GM19043 (cell line): ENCODE data around the gene TGFB1I1.

ENCODE experiments used
- ATAC-seq: cut with Tn5 transposase; IDR thresholded peaks from one replicate; pipeline ENCODE4 v1.9.1; 2021; ENCODE audit warnings: low read depth; ENCODE audit not compliant: unreplicated experiment

Gene TGFB1I1

GRCh38 chr16:31451681-31452351 lies 20.1 kb upstream of the TGFB1I1 start:
- ATAC-seq, result no peak

- no peak for ATAC-seq
Measured at GRCh38 chr16:31452631-31453106, 19.3 kb upstream of the TGFB1I1 start.

DNA sequence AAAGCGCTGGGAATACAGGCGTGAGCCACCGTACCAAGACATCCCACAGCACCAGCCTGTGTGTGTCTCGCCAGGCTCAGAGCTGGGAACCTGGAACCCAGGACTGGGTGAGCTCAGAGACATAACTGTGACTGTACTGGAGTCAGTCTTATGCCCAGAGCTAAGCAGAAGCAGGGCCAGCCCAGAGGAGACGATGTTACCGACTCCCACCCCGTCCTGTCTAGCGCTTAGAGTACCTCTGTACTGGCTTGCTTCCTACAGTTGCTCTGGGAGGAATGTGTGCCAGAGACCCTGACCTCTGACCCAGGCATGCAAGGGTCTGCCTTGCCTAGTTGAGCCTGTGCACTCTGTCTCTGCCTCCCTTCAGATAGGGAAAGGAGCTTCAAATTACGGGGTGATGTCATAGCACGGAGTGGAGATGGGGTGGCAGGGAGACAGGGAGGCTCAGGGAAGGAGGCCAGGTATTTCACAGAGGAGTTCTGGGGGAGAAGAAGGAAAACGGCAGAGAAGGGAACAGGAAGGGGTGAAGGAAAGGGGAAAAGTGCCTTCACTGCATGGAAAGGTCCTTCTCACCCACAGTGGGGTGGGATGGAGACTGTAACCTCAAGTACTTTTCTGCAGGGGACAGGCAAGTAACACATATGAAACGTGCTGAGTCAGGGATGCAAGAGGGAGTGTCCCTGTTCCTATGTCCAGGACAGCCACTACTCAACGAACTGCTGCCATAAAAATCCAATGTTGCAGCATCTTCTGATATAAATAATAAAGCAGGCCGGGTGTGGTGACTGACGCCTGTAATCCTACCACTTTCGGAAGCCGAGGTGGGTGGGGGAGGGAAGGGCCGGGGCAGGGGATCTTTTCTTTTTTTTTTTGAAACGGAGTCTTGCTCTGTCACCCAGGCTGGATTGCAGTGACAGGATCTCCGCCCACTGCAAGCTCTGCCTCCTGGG lies 18.4 kb upstream of the TGFB1I1 start:
- ATAC-seq, result no peak

DNA sequence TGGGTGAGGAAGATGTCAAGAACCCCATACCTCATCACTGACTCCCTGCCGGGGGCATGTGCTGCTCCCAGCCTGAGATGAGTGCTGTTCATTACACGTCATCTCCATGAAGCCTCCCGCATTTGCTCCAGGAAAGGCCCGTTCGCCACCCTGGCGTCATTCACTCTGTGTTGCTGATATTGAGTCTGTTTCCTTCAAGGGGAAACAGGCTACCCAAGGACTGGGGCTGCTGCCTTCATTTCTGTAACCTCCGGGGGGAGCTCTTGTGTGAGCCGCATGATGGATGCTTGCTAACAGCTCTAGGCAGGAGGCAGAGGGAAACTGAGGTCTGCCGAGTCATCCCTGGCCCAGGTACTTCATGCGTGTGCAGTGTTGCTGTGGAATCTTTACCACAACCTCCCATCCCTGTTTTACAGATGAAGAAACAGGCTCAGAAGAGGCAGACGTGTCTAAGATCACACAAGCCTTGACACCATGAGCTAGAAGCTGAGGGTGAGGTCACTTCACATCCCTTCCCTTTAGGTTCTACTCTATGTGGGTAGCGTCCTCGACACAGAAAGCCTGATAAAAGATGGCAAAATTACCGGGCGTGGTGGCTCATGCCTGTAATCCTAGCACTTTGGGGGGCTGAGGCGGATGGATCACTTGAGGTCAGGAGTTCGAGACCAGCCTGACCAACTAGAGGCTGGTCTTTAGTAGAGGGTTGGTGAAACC lies 16.2 kb upstream of the TGFB1I1 start:
- ATAC-seq, result no peak

GRCh38 chr16:31456988-31457360 lies 15.0 kb upstream of the TGFB1I1 start:
- ATAC-seq, result no peak

DNA sequence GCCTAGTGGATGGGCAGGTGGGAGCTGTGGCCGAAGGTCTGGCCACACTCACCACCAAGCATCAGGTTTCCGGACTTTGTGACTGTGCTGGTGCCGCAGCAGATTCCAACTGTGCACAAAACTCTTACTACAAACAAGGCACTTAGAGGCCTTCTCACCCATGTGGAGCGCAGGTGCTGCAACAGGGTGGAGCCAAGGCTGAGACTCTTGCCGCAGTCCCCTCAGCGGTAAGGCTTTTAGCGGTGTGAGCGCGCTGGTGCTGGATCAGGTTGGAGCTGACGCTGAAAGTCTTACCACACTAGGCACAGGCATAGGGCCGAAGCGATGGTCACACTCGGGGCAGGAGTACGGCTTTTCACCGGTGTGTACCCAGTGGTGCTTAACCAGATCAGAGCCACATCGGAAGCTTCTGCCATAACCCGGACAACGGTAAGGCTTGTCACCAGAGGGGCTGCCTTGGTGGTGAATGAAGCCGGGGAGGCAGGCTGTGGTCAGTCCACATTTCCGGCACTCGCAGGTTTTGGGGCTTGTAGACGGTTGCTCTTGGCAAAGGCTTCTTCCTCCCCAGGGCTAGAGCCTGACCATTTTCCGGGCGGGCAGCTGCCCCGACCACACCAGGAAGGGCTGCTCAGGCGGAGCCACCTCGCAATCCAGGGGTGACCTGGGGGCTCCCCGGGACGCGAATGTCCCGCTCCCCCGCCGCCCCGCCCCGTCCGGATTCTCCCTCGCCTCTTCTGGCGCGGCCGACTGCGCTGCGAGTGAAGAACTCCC lies 13.7 kb upstream of the TGFB1I1 start:
- ATAC-seq, result no peak

GRCh38 chr16:31458844-31459686 lies 12.9 kb upstream of the TGFB1I1 start, which contains the start of gene ARMC5:
TSS of gene ARMC5 (plus strand) at chr16:31459501. CDS start at chr16:31459525, 24 bp downstream.
- peak; percentile 61 for ATAC-seq

- ATAC-seq, result peak; percentile 56
Measured at GRCh38 chr16:31459687-31460581, 12.0 kb upstream of the TGFB1I1 start.

DNA sequence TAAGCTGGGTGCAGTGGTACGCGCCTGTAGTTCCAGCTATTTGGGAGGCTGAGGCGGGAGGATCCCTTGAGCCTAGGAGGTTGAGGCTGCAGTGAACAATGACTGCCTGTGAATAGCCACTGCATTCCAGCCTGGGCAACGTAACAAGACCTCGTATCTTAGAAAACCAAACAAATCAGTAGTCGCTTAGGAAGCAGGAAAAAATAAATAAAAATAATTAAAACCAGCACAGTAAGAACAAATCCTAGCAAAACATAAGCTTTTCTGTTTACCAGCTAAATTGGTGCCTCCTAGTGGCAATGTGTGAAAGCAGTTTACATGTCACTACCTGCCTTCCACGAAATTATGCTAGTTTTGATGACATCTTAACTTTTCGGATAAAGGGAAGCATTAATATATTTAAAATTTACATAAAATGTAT lies 11.4 kb upstream of the TGFB1I1 start:
- ATAC-seq, result no peak

DNA sequence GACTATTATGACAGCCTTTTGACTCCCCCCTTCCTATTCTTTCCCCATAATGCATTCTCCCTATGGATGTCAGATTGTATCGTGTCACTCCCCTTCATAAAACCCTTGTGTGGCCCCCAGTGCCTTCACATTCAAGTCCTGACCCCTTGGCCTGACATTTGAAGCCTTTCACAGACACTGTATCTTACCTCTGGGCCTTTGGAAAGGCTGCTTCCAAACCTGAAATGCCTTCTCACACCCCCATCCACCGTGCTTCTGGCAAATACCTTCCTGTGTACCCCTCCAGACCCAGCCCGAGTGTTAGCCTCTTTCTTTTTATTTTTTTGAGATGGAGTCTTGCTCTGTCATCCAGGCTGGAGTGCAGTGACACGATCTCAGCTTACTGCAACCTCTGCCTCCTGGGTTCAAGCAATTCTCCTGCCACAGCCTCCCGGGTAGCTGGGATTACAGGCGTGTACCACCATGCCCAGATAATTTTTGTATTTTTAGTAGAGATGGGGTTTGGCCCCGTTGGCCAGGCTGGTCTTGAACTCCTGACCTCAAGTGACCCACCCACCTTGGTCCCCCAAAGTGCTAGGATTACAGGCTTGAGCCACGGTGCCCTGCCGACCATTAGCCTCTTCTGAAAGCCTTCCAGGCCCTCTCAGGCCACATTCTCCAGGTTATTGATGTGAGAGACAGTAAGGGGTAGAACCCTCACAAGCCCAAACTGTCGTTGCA lies 10.6 kb upstream of the TGFB1I1 start:
- ATAC-seq, result no peak

DNA sequence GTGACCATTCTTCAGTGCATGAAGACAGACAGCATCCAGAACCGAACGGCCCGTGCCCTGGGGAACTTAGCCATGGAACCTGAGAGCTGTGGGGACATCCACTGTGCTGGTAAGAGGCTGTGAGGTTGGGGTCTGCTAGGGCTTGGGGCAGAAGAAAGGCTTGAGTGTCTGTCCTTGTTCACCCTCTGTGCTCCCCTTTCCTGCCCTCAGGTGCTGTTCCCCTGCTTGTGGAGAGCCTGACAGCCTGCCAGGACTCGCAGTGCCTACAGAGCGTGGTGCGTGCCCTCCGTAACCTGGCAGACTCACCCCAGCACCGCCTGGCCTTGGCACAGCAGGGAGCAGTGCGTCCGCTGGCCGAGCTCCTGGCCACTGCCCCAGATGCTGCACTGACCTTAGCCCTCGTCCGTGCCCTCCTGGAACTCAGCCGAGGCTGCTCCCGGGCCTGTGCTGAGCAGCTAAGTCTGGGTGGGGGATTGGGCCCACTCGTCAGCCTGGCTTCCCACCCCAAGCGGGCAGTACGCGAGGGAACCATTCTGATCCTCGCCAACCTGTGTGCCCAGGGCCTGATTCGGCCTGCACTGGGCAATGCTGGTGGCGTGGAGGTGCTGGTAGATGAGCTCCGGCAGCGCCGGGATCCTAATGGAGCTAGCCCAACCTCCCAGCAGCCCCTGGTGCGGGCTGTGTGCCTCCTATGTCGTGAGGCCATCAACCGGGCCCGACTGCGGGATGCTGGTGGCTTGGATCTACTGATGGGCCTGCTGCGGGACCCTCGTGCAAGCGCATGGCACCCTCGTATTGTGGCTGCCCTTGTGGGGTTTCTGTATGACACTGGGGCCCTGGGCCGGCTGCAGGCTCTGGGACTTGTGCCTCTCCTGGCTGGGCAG lies 9.8 kb upstream of the TGFB1I1 start:
- ATAC-seq, result no peak

DNA sequence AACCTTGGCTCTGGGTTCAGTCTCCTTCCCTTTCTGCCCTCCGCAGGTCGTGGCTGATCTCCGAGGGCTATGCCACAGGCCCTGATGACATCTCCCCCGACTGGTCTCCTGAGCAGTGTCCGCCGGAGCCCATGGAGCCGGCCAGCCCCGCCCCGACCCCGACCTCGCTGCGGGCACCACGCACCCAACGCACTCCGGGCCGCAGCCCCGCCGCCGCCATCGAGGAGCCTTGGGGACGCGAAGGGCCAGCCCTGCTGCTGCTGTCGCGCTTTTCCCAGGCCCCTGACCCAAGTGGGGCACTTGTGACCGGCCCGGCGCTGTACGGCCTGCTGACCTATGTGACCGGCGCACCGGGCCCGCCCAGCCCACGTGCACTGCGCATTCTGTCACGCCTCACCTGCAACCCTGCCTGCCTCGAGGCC lies 7.6 kb upstream of the TGFB1I1 start:
- no peak for ATAC-seq

GRCh38 chr16:31464781-31465260 lies 7.1 kb upstream of the TGFB1I1 start:
- no peak for ATAC-seq

DNA sequence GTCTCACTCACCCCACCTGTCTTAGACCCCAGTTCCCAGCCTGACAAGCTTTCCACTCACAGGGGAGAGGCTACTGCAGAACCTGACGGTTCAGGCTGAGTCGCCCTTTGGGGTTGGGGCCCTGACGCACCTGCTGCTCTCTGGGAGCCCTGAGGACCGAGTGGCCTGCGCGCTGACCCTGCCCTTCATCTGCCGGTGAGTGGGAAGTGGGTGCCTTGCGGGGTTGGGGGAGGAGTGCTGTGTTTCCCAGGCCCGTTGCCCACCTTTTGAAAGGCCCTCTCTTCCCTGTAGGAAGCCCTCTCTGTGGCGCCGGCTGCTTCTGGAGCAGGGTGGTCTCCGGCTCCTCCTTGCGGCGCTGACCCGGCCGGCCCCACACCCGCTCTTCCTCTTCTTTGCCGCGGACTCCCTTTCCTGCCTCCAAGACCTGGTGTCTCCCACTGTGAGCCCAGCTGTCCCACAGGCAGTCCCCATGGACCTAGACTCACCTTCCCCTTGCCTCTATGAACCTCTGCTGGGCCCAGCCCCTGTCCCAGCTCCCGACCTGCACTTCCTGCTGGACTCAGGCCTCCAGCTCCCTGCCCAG lies 6.1 kb upstream of the TGFB1I1 start:
- no peak for ATAC-seq

- ATAC-seq, result no peak
Measured at GRCh38 chr16:31466381-31466841, 5.5 kb upstream of the TGFB1I1 start.

GRCh38 chr16:31467151-31467773 lies 4.7 kb upstream of the TGFB1I1 start:
- ATAC-seq, result peak; percentile 73
